Mucosa of descending colon (tissue), 3 donors: Measurements from ENCODE around the gene AAGAB. TPM values are rescaled to one million over a fixed set of nuclear protein-coding genes. Genes with fewer than 3 reads are reported as not detected.
A peak's percentile ranks its signal among the peaks of the same experiment; 100 is the strongest.

ENCODE experiments used
- ATAC-seq: fragments of 200-7000 bp; cut with Tn5 transposase; one replicate; pipeline ENCODE4 v1.9.1; 2020; ENCODE audit warnings: mild to moderate bottlenecking, moderate library complexity
- DNase-seq, 3 donors: peaks; one replicate each; pipeline ENCODE4 v3.0.0-alpha.2; 2020
- H3K36me3 ChIP-seq: fragments of 200-600 bp; one replicate; pipeline ENCODE4 v1.8.0; 2021; ENCODE audit warnings: low read depth, mild to moderate bottlenecking
- H3K4me1 ChIP-seq: fragments of 200-600 bp; one replicate; pipeline ENCODE4 v1.8.0; 2021; ENCODE audit warnings: low read depth, mild to moderate bottlenecking
- H3K4me3 ChIP-seq: fragments of 200-600 bp; one replicate; pipeline ENCODE4 v1.8.0; 2021; ENCODE audit warnings: mild to moderate bottlenecking
- H3K9me3 ChIP-seq: fragments of 200-600 bp; one replicate; pipeline ENCODE4 v1.8.0; 2021; ENCODE audit warnings: mild to moderate bottlenecking
- intact Hi-C, 2 donors: fragments of 100-400 bp; cut with DNase I in 1 of 2; cut with micrococcal nuclease in 1 of 2; formaldehyde crosslinking; loops; one replicate each; pipeline versions ENCODE4 v1.11.0 to v1.11.1; 2022; cut with DNase I, micrococcal nuclease
- total RNA-seq, 3 donors: library from RNA; stranded (reverse); fragmentation: NEBNext Ultra II Directional in 2 of 3; extraction: Animal tissue kit (Norgen Biotek cat#: 25700) in 2 of 3; gene quantifications; one replicate each; pipeline versions ENCODE4 v1.2.1 to v1.2.4, GENCODE V29; 2021 to 2023
- TF ChIP-seq, protein P1 (sequence below): fragments of 200-600 bp; IDR thresholded peaks from one replicate; pipeline ENCODE4 v1.8.0; 2022; ENCODE audit warnings: antibody characterized with exemption, mild to moderate bottlenecking
- donor health status: DM: no; HTN: no; CAD: no; lungs with moderate emphysema.
- donor health status: DM: no; HTN: no; CAD: no.
- donor health status: DM: no; HTN: yes; CAD: no.

Gene AAGAB
- total RNA-seq, 3 donors from 2014 or later = 40.5 to 52.1 (median 48.3) TPM

GRCh38 chr15:67227431-67227830, 27.0 kb downstream of the AAGAB start:
- ATAC-seq = no peak
- H3K4me1 ChIP-seq = peaks cover 12% of the 10 kb centered on the region
- DNase-seq = no peak
- H3K9me3 ChIP-seq = no peaks in the 10 kb centered on the region
- TF ChIP-seq, protein P1, sequence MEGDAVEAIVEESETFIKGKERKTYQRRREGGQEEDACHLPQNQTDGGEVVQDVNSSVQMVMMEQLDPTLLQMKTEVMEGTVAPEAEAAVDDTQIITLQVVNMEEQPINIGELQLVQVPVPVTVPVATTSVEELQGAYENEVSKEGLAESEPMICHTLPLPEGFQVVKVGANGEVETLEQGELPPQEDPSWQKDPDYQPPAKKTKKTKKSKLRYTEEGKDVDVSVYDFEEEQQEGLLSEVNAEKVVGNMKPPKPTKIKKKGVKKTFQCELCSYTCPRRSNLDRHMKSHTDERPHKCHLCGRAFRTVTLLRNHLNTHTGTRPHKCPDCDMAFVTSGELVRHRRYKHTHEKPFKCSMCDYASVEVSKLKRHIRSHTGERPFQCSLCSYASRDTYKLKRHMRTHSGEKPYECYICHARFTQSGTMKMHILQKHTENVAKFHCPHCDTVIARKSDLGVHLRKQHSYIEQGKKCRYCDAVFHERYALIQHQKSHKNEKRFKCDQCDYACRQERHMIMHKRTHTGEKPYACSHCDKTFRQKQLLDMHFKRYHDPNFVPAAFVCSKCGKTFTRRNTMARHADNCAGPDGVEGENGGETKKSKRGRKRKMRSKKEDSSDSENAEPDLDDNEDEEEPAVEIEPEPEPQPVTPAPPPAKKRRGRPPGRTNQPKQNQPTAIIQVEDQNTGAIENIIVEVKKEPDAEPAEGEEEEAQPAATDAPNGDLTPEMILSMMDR = no peak
- H3K36me3 ChIP-seq = no peaks in the 10 kb centered on the region
- no peak overlapping the region for H3K4me3 ChIP-seq
- intact Hi-C loops = no loop called here

DNA sequence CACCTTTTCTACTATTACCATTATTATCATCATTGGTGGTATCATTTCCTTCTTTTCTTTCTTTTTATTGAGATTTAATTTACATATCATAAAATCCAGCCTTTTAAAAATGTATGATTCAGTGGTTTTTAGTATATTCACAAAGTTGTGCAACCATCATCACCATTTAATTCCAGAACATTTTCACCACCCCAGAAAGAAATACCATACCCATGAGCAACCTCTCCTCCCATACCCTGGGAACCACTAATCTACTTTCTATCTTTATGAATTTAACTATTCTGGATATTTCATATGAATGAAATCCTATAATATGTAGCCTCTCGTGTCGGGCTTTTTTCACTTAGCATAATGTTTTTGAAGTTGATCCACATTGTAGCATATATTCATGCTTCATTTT, 29.1 kb downstream of the AAGAB start:
- DNase-seq (no peak), ATAC-seq (peak; percentile 45)
- no peak overlapping the region for H3K4me3 ChIP-seq
- intact Hi-C loops = no loop called here
- peaks cover 12% of the 10 kb centered on the region for H3K4me1 ChIP-seq
- TF ChIP-seq, protein P1 = no peak
- no peaks in the 10 kb centered on the region for H3K9me3 ChIP-seq
- no peaks in the 10 kb centered on the region for H3K36me3 ChIP-seq

GRCh38 chr15:67224889-67225288, 29.6 kb downstream of the AAGAB start:
- peak in 1 of 3 donors; percentile 64 for DNase-seq
- ATAC-seq = peak; percentile 98
- Histone ChIP-seq H3K4me1 (peaks cover 12% of the 10 kb centered on the region), H3K4me3 (no peak overlapping the region), H3K9me3 (no peaks in the 10 kb centered on the region), H3K36me3 (no peaks in the 10 kb centered on the region)
- intact Hi-C loops = no loop called here
- TF ChIP-seq, protein P1 = no peak

DNA sequence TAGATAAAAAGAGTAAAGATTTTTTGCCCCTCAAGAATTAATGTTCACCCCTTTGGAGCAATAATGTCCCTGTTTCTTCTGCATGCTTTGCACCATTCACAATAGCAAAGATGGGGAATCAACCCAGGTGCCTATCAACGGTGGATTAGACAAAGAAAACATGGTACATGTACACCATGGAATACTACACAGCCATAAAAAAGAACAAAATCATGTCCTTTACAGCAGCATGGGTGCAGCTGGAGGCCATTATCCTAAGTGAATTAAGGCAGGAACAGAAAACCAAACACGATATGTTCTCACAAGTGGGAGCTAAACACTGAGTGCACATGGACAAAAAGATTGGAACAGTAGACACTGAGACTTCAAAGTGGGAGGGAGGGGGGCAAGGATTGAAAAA, 35.2 kb downstream of the AAGAB start:
- TF ChIP-seq, protein P1 = no peak
- no peaks in the 10 kb centered on the region for H3K9me3 ChIP-seq
- H3K4me3 ChIP-seq = no peak overlapping the region
- no peak for DNase-seq
- H3K4me1 ChIP-seq = no peaks in the 10 kb centered on the region
- no peaks in the 10 kb centered on the region for H3K36me3 ChIP-seq
- intact Hi-C loops = no loop called here
- ATAC-seq = no peak

GRCh38 chr15:67218428-67218827, 36.0 kb downstream of the AAGAB start:
- H3K4me3 ChIP-seq = no peak overlapping the region
- intact Hi-C loops = no loop called here
- no peaks in the 10 kb centered on the region for H3K36me3 ChIP-seq
- H3K4me1 ChIP-seq = no peaks in the 10 kb centered on the region
- no peak for DNase-seq
- ATAC-seq = no peak
- TF ChIP-seq, protein P1 = no peak
- H3K9me3 ChIP-seq = no peaks in the 10 kb centered on the region

DNA sequence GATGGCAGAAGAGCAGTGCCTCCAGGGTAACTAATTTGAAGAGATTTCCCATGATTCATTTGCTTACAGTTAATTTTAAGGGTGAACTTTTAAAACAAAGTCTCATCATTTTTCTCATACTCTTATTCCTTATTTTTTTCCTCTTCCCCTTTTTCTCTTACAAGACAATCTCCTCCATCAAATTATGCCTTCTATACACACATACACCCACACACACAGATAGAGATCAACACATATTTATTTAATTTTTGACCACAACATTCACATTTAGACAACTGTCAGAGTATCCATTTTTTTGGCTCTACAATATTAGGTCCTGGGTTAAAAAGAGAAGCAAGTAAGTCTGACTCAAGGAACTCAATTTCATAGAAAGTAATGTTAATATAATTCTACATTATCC, 37.6 kb downstream of the AAGAB start:
- TF ChIP-seq, protein P1 = no peak
- DNase-seq (no peak), ATAC-seq (no peak)
- no peaks in the 10 kb centered on the region for H3K4me1 ChIP-seq
- intact Hi-C loops = no loop called here
- H3K9me3 ChIP-seq = no peaks in the 10 kb centered on the region
- no peak overlapping the region for H3K4me3 ChIP-seq
- H3K36me3 ChIP-seq = no peaks in the 10 kb centered on the region
